Cerebellar cortex (tissue), 1 donor: ENCODE data around the gene PERP.

Source experiments
- DNase-seq: peaks from one replicate; pipeline ENCODE4 v3.0.0-alpha.2; 2015; ENCODE audit warnings: low spot score

Gene PERP

GRCh38 chr6:138044972-138045371 is 62.2 kb downstream of the PERP start:
- DNase-seq, result no peak

- DNase-seq, result no peak
These were observed 62.8 kb downstream of the PERP start for GRCh38 chr6:138044458-138044857.
